ENCODE data around the gene ADGRE1.
"Not testable (repeated sequence)": the region's sequence is repeated elsewhere in the genome, so short reads cannot be mapped to it uniquely, and the experiment has no call there.

Gene ADGRE1, protein sequence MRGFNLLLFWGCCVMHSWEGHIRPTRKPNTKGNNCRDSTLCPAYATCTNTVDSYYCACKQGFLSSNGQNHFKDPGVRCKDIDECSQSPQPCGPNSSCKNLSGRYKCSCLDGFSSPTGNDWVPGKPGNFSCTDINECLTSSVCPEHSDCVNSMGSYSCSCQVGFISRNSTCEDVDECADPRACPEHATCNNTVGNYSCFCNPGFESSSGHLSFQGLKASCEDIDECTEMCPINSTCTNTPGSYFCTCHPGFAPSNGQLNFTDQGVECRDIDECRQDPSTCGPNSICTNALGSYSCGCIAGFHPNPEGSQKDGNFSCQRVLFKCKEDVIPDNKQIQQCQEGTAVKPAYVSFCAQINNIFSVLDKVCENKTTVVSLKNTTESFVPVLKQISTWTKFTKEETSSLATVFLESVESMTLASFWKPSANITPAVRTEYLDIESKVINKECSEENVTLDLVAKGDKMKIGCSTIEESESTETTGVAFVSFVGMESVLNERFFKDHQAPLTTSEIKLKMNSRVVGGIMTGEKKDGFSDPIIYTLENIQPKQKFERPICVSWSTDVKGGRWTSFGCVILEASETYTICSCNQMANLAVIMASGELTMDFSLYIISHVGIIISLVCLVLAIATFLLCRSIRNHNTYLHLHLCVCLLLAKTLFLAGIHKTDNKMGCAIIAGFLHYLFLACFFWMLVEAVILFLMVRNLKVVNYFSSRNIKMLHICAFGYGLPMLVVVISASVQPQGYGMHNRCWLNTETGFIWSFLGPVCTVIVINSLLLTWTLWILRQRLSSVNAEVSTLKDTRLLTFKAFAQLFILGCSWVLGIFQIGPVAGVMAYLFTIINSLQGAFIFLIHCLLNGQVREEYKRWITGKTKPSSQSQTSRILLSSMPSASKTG

DNA sequence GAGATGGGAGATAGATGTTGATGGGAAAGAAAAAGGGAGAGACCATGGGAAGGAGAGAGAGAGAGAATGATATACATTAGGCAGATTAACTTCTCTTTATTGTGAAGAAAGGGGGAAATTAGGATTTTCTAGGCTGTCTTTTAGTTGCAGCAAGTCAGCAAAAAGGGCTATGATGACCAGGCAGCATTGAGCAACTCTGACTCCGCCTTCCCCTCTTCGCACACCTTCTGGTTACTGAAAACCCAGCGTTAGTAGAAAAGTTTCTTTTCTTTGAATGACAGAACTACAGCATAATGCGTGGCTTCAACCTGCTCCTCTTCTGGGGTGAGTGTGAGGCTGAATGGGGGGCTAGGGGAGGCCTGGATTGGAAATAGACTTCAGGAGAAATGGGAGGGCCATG, at the start of gene ADGRE1:
Gene ADGRE1 (plus strand): TSS at position 264 of the 400 bp plus-strand sequence. CDS start 30 bp downstream, at position 294.
- no peak for DNase-seq

DNA sequence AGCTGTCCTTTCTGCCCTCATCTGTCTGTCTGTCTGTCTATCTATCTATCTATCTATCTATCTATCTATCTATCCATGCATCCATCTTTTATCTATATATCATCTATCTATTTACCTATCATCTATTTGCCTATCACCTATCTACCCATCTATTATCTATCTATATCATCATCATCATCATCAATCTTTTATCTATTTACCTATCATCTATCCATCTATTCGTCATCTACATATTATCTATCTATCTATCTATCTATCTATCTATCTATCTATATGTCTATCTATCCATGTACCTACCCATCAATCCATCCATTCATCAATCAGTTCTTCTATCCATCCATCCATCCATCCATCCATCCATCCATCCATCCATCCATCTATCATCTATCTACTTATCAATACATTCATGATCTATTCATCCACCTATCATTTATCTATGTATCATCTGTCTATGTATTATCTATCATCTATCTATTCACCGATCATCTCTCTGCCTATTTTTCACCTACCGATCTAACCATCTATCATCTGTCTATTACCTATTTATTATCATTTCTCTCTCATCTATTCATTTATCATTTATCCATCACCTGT, 49.2 kb upstream of the ADGRE1 start:
- no peak for DNase-seq

DNA sequence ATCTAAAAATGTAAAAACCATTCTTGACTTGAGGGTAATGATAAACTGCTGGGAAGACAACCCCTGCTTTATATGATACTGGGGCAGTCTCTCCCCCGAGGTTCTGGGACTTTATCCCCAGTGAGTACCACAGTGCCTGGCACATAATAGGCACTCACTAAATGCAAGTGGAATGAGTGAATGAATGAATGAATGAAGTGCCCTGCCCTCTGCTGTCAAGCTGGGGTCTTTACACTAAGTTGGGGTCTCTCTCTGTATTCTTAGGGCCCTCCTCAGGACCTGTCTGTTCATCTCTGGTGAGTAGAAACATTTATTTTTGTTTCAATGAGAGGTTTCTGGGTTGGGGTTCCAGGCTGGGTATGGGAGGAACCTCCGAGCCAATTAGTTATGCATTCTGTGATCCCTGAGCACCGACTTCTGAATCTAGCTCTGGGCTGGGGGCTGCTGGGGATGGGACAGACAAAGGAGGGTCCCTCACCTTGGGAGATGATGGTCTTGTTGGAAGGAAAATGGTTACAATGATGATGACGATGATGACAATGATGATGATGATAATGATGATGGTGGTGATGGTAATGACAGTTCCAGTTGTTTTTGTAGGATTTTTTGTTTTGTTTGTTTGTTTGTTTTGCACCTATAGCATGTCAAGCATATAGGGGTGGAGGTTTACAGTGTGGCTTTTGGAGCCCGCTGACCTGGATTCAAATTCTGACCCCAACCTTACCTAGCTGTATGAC, 44.3 kb upstream of the ADGRE1 start:
- DNase-seq, result no peak

DNA sequence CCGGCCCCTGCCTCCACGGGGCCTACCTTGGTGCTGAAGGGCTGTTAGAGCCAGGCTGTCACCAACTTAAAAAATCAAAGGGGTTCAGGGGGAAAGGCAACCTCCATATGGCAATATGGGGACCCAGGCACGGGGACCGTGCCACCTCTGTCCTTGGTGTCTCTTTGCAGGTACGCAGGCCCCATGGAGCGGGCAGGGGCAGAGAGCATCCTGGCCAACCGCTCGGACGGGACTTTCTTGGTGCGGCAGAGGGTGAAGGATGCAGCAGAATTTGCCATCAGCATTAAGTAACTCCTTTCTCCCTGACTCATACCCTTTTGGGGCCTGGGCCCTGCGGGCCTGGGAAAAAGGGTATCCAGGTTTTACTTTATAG, 39.6 kb upstream of the ADGRE1 start:
- no peak for DNase-seq

DNA sequence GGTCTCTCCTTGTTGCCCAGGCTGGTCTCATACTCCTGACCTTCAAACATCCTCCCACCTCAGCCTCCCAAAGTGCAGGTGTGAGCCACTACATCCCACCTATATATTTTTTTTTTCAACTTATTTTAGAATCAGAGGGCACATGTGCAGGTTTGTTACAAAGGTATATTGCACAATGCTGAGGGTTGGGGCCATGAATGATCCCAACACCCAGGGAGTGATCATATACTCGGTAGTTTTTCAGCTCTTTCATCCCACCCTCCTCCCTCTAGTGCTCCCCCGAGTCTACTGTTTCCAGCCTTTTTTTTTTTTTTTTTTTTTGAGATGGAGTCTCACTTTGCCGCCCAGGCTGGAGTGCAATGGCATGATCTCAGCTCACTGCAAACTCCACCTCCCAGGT, 38.4 kb upstream of the ADGRE1 start:
- no peak for DNase-seq

DNA sequence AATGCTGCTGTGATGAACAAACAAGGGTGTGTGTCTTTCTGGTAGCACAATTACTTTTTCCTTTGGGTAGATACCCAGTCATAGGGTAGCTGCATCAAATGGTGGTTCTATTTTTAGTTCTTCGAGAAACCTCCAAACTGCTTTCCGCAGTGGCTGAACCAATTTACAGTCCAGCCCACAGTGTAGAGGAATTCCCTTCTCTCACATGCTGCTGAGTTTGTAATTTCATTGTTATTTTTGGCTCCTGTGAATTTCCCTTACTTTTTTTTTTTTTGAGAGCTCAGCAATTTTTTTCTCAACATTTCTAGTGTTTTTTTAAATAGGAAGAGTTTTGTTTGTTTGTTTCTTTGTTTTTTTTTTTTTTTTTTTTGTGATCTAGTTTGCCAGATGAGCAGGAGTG, 37.5 kb upstream of the ADGRE1 start:
- DNase-seq, result no peak

DNA sequence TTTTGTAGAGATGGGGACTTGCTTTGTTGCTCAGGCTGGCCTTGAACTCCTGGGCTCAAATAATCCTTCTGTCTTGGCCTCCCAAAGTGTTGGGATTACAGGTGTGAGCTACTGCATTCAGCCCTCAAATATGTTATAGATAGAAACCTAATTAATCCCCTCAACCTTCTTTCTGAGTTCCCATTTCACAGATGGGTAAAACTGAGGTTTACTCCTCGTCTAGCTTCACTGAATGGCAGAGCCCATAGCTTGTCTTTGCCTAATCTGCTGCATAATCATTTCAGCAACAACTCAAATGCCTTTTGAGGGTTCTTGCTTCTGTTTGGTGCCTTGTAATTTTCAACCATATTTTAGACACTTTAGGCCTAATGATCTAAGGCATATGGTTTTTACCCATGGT, 36.0 kb upstream of the ADGRE1 start:
- DNase-seq, result no peak

DNA sequence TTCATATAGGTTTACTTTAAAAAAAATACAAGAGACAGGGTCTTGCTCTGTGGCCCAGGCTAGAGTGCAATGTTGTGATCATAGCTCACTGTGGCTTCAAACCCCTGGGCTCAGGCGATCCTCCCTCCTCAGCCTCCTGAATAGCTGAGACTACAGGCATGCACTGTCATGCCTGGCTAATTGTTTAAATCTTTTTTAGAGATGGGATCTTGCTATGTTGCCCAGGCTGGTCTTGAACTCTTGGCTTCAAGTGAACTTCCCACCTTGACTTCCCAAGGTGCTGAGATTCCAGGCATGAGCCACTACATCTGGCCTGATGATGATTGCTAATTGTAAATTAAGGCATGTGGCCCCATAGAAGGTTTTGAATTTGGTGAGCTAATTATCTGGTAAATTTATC, 35.4 kb upstream of the ADGRE1 start:
- DNase-seq, result no peak

DNA sequence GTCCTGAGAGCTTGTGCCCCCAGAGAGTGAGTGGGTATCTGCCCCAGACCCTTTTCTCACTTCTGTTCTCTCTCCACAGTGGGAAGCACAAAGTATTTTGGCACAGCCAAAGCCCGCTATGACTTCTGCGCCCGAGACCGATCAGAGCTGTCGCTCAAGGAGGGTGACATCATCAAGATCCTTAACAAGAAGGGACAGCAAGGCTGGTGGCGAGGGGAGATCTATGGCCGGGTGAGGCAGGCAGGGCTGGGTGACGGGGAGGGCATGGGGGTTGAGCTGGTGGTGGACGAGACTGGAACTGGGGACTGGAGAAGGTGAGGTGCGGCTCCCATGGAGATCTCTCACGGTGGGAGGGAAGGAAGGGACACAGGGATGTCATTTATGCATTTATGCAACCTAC, 33.5 kb upstream of the ADGRE1 start:
- DNase-seq, result no peak

DNA sequence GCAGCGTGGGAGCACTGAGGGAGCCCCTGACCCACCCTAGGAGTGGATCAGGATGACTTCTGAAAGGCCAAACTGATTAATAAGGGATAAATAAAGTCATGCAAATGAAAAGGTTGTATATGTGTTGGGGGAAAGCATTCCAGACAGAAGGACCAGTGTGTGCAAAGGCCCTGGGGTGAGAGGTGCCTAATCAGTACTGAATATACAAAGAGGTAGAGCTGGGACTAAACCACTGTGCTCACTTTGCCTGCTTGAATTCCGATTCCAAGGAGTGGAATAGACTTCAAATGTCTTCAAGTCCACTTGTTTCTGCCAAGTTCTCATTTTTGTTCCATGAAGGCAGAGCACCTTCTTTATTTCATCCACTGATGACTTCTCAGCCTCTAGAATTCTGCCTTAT, 32.6 kb upstream of the ADGRE1 start:
- no peak for DNase-seq

DNA sequence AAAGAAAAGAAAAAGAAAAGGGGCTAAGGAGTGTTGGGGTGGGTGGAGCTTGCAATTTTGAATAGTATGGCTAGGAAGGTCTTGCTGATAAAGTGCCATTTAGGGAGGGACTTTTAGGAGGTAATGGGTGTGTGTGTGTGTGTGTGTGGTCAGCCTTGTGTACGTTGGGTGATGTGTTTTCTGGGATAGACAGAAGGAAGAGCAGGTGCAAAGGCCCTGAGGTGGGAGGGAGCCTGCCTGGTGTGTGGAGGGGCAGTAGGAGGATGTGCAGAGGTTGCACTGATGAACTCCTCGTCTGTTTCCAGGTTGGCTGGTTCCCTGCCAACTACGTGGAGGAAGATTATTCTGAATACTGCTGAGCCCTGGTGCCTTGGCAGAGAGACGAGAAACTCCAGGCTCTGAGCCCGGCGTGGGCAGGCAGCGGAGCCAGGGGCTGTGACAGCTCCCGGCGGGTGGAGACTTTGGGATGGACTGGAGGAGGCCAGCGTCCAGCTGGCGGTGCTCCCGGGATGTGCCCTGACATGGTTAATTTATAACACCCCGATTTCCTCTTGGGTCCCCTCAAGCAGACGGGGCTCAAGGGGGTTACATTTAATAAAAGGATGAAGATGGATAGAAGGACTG, 30.5 kb upstream of the ADGRE1 start:
- DNase-seq, result no peak

DNA sequence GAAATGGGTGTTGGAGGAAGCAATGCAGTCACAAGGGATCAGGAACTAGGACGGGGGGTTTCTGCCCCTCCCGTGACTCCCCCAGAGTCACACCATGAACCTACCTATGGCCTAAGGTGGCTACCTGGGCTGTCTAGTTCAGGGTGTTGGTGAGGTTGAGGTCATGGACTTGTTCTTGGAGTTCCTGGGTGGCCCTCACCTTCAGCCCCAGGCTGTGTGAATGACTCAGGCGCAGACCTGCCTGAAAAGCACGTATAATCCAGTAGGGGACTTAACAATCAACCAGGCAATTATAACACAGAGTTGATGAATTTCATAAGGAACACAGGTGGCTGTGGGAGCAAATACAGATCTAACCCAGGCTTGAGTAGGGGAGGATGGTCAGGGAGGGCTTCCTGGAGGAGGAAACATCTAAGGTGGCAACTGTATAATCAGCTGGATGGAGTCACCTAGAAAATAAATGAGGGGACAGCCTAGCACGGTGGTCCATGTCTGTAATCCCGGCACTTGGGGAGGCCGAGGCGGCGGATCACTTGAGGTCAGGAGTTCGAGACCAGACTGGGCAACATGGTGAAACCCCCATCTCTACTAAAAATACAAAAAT, 25.6 kb upstream of the ADGRE1 start:
- no peak for DNase-seq

DNA sequence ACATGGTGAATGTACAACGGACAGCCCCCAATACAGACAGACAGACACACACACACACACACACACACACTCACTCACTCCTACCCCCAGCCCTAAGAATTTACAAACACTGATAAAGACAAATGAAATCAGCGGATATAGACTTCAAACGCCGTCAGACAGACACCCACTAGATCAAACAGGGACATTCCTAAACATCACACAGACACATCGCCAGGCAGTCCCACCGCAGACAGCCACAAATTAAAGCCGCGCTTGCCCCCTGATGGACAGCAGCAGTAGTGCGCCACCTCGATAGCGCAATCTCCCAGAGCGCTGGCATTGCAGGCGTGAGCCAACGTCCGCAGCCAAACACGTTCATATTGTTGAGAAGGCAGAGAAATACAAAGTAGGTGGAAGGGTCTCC, 24.7 kb upstream of the ADGRE1 start:
- DNase-seq, result peak; percentile 83

DNA sequence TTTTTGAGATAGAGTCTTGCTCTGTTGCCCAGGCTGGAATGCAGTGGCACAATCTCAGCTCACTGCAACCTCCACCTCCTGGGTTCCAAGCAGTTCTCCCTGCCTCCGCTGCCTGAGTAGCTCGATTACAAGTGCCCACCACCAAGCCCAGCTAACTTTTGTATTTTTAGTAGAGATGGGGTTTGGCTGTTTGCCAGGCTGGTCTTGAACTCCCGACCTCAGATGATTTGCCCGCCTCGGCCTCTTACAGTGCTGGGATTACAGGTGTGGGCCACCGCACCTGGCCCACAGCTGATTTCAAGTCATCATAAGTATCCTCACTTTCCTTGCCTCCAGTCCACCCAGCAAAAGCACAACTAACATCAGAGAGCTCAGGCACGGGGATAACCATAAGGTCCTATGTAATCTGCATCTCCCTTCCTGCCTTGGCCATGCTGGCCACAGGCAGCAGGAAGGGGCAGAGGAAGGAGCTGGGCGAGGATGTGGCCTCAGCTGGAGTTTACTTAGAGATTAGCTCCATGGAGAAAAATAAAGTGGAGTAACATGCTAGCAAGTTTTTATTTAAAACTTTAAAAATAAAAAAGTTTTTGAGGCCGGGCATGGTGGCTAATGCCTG, 22.9 kb upstream of the ADGRE1 start:
- DNase-seq, result no peak

DNA sequence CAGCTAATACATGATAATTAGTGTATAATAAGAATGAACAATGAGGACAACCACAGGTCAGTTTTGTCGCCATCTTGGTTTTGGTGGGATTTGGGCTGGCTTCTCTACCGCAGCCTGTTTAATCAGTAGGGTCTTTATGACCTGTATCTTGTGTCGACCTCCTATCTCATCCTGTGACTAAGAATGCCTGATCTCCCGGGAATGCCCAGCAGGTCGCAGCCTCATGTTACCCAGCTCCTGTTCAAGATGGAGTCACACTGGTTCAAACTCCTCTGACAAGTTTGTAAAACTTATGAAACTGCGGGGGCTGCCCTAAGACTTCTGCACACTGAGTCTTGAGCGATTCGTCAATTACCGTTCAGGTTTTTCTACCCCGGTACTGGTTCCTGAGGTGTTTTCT, 21.5 kb upstream of the ADGRE1 start:
- no peak for DNase-seq

DNA sequence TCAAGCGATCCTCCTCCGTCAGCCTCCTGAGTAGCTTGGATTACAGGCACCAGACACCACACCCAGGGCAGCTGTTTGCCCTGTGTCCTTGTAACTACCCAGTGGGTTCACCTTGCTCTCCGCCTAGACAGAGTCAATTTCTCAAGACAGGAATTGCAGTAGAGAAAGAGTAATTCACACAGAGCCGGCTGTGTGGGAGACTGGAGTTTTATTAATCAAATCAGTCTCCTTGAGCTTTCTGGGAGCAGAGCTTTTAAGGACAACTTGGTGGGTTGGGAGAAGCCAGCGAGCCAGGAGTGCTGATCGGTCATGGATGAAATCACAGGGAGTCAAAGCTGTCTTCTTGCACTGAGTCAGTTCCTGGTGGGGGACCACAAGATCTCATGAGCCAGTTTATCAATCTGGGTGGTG, 20.6 kb upstream of the ADGRE1 start:
- no peak for DNase-seq

DNA sequence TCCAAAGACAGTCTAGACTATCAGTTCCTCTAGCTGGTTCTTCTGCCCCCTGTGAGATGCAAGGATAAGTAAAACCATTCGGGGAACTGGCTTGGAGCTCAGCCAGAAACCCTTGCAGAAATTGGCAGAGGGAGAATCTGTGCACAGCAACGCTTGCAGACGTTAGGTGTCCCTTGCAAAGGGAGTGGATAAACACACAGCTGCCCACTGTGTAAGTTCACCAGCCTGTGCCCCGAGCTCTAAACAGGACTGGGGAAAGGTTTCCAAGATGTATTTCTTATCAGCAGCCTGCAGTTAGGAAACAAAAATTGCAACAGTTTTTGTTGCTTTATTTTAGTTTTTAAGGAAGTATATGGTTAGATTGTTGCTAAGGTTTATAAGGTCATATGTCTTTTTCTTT, 19.0 kb upstream of the ADGRE1 start:
- DNase-seq, result no peak

DNA sequence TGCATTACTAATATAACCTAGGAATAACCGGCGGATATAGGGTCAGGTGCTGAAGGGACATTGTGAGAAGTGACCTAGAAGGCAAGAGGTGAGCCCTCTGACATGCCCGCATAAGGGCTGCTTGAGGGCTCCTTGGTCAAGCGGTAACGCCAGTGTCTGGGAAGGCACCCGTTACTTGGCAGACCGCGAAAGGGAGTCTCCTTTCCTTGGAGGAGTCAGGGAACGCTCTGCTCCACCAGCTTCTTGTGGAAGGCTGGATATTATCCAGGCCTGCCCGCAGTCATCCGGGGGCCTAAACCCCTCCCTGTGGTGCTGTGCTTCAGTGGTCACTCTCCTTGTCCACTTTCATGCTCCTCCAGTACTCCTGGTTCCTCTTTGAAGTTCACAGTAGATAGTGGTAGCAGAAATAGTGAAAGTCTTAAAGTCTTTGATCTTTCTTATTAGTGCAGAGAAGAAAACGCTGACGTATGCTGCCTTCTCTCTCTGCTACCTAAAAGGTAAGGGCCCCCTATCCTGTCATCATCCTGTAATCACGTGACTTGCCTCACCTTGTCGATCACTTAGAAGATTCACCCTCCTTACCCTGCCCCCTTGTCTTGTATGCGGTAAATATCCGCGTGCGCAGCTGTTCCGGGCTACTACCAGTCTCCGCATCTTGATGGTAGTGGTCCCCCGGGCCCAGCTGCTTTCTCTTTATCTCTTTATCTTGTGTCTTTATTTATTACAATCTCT, 18.1 kb upstream of the ADGRE1 start:
- not testable (repeated sequence) for DNase-seq

DNA sequence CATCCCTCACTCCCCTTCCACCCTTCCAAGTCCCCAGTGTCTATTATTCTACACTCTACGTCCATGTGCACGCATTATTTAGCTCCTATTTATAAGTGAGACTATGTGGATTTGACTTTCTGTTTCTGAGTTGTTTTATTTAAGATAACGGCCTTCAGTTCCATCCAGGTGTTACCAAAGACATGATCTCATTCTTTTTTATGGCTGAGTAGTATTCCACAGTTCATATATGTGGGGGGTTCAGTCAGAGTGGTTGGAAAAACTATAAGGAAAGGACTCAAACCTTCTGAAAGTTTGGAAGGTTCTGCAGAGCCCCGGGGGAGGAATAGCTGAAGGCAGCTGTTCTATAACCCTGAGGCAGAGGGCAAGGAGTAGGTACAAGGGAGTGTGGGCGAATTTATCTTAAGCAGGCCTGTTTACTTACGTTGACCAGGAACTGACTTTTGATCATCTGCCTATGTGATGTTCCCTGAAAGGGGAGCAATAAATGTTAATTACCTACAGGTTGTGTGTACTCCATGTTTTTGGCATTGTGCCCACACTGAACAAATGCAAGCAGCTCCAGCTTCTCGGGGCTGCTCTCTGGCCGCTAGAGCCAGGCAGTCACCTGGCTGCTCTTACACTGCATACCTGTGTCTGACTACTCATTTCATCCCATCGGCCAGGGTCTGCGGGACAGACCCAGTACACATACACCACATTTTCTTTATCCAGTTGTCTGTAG, 13.5 kb upstream of the ADGRE1 start:
- DNase-seq, result no peak

DNA sequence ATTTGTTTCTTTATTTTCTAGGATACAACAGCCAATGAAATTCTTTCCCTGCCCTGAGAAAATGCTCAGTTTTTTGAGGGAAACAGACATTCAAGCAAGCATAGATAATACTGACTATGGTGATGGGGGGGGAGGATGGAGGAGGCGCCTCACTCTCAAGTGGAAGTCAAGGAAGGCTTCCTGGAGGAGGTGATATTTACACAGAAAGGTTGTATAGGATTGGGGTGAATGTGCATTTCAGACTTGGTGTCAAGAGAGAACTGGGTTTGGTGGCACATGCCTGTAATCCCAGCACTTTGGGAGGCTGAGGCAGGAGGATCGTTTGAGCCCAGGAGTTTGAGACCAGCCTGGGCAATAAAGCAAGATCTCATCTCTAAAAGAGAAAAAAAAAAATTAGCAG, 12.2 kb upstream of the ADGRE1 start:
- no peak for DNase-seq

Data from activated CD4-positive, alpha-beta T cell treated with anti-CD3 and anti-CD28 coated beads for 1 hour (primary cell).